Neural crest cell (in vitro differentiated cells): ENCODE measurements around the gene PLPPR4. TPM values are rescaled to one million over a fixed set of nuclear protein-coding genes. Genes with fewer than 3 reads are reported as not detected.

ENCODE experiments used
- DNase-seq: peaks from one replicate; pipeline ENCODE4 v3.0.0; 2021; ENCODE audit warnings: low read depth, mixed read lengths, low spot score
- H3K27ac Mint-ChIP-seq: one replicate; pipeline ENCODE4 v1.8.0; 2021; ENCODE audit warnings: mild to moderate bottlenecking, mixed read lengths; ENCODE audit not compliant: unreplicated experiment
- H3K27me3 Mint-ChIP-seq: 2 replicates; pipeline ENCODE4 v1.8.0; 2021; ENCODE audit warnings: low read depth, mild to moderate bottlenecking, mixed read lengths
- H3K36me3 Mint-ChIP-seq: 2 replicates; pipeline ENCODE4 v1.8.0; 2021; ENCODE audit warnings: low read depth, mild to moderate bottlenecking, mixed read lengths
- H3K4me1 Mint-ChIP-seq: 2 replicates; pipeline ENCODE4 v1.8.0; 2021; ENCODE audit warnings: mixed read lengths
- H3K4me3 Mint-ChIP-seq: one replicate; pipeline ENCODE4 v1.8.0; 2021; ENCODE audit warnings: mild to moderate bottlenecking, mixed read lengths
- H3K9me3 Mint-ChIP-seq: 2 replicates; pipeline ENCODE4 v1.8.0; 2021; ENCODE audit warnings: mixed read lengths
- CTCF ChIP-seq: fragments of 200-600 bp; sonication (generic); conservative IDR thresholded peaks from 2 replicates; pipeline ENCODE4 v1.5.0; 2021; ENCODE audit warnings: antibody characterized with exemption, mild to moderate bottlenecking
- total RNA-seq: library from RNA; stranded (reverse); gene quantifications from 2 replicates; pipeline ENCODE4 v1.2.1, GENCODE V29; 2021

The PLPPR4 gene
- total RNA-seq, 1 donor from 2014 or later = 0.09 TPM

- peaks cover 3% of the 10 kb centered on the region for H3K9me3 Mint-ChIP-seq
- H3K27ac Mint-ChIP-seq = no peak overlapping the region
- H3K27me3 Mint-ChIP-seq = no peaks in the 10 kb centered on the region
- TF ChIP-seq CTCF = no peak
- no peak for DNase-seq
- no peaks in the 10 kb centered on the region for H3K4me1 Mint-ChIP-seq
- H3K36me3 Mint-ChIP-seq = no peaks in the 10 kb centered on the region
- H3K4me3 Mint-ChIP-seq = no peak overlapping the region
Measured at GRCh38 chr1:99305626-99306025, 41.3 kb downstream of the PLPPR4 start.

GRCh38 chr1:99306056-99306455 is 41.8 kb downstream of the PLPPR4 start:
- no peak for TF ChIP-seq CTCF
- no peaks in the 10 kb centered on the region for H3K4me1 Mint-ChIP-seq
- H3K9me3 Mint-ChIP-seq = peaks cover 3% of the 10 kb centered on the region
- no peak overlapping the region for H3K4me3 Mint-ChIP-seq
- DNase-seq = no peak
- no peaks in the 10 kb centered on the region for H3K27me3 Mint-ChIP-seq
- no peaks in the 10 kb centered on the region for H3K36me3 Mint-ChIP-seq
- no peak overlapping the region for H3K27ac Mint-ChIP-seq

GRCh38 chr1:99306644-99307043 is 42.4 kb downstream of the PLPPR4 start:
- no peak for TF ChIP-seq CTCF
- H3K36me3 Mint-ChIP-seq = no peaks in the 10 kb centered on the region
- no peak for DNase-seq
- no peaks in the 10 kb centered on the region for H3K27me3 Mint-ChIP-seq
- H3K4me3 Mint-ChIP-seq = no peak overlapping the region
- peaks cover 3% of the 10 kb centered on the region for H3K9me3 Mint-ChIP-seq
- H3K4me1 Mint-ChIP-seq = no peaks in the 10 kb centered on the region
- no peak overlapping the region for H3K27ac Mint-ChIP-seq

- H3K27me3 Mint-ChIP-seq = peaks cover 2% of the 10 kb centered on the region
- no peaks in the 10 kb centered on the region for H3K36me3 Mint-ChIP-seq
- no peak for DNase-seq
- H3K4me1 Mint-ChIP-seq = no peaks in the 10 kb centered on the region
- no peak for TF ChIP-seq CTCF
- H3K9me3 Mint-ChIP-seq = no peaks in the 10 kb centered on the region
- no peak overlapping the region for H3K27ac Mint-ChIP-seq
- no peak overlapping the region for H3K4me3 Mint-ChIP-seq
Measured at GRCh38 chr1:99315305-99315704, 51.0 kb downstream of the PLPPR4 start.

- no peaks in the 10 kb centered on the region for H3K4me1 Mint-ChIP-seq
- no peaks in the 10 kb centered on the region for H3K9me3 Mint-ChIP-seq
- no peak overlapping the region for H3K4me3 Mint-ChIP-seq
- peak; percentile 53 for TF ChIP-seq CTCF
- H3K27me3 Mint-ChIP-seq = no peaks in the 10 kb centered on the region
- H3K36me3 Mint-ChIP-seq = no peaks in the 10 kb centered on the region
- no peak overlapping the region for H3K27ac Mint-ChIP-seq
- no peak for DNase-seq
Measured at GRCh38 chr1:99326215-99326949, 62.1 kb downstream of the PLPPR4 start.
